GM12864 (cell line): ENCODE results near the gene C22orf39.

ENCODE experiments used
- DNase-seq: peaks from one replicate; pipeline ENCODE4 v3.0.0-alpha.2; 2011; ENCODE audit warnings: low read depth
- H3K4me3 ChIP-seq: 2 replicates; pipeline ENCODE4 v1.5.1; 2011; ENCODE audit warnings: mild to moderate bottlenecking, low read depth, low read length, control low read depth
- TF ChIP-seq, protein P1 (sequence below): IDR thresholded peaks from 2 replicates; pipeline ENCODE4 v1.5.1; 2011; ENCODE audit warnings: low read depth, mild to moderate bottlenecking, moderate library complexity, low read length, control low read depth, inconsistent platforms; ENCODE audit errors: missing control alignments

C22orf39 gene

DNA sequence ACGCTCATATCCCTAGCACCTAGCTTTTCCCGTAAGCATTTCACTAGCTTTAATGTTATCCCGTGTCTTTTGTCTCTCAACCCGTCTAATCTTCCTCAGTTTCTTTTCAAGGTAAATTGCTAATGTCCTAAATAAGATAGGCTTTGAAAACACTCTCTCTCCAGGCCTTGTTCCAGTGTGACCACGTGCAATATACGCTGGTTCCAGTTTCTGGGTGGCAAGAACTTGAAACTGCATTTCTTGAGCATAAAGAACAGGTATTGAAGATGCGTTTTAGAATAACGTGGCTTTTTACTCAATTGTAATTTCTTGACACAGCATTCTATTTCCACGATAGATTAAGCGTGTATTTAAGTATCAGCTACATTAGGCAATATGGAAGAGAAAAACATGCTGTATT, 33.3 kb upstream of the C22orf39 start:
- no peak for DNase-seq
- TF ChIP-seq, protein P1, sequence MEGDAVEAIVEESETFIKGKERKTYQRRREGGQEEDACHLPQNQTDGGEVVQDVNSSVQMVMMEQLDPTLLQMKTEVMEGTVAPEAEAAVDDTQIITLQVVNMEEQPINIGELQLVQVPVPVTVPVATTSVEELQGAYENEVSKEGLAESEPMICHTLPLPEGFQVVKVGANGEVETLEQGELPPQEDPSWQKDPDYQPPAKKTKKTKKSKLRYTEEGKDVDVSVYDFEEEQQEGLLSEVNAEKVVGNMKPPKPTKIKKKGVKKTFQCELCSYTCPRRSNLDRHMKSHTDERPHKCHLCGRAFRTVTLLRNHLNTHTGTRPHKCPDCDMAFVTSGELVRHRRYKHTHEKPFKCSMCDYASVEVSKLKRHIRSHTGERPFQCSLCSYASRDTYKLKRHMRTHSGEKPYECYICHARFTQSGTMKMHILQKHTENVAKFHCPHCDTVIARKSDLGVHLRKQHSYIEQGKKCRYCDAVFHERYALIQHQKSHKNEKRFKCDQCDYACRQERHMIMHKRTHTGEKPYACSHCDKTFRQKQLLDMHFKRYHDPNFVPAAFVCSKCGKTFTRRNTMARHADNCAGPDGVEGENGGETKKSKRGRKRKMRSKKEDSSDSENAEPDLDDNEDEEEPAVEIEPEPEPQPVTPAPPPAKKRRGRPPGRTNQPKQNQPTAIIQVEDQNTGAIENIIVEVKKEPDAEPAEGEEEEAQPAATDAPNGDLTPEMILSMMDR, result no peak
- peak overlapping the region; percentile 97 for H3K4me3 ChIP-seq

DNA sequence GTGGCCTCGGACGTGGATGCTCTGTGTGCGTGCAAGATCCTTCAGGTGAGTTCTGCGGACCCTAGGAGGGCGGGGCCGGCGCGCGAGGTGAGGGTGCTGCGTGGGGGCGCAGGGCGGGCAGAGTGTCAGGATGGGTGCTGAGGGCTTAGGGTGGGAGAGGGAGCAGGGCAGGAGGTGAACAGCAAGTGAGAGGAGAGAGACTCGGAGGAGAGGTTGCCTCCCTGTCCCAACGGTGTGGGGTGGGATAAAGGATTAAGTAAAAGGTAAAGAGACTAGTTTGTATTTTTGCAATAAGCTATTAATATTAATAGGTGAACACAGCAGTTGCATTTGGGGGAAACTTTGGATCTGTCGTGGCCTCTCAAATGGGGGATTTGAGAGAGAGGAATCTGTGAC, 32.7 kb upstream of the C22orf39 start:
- H3K4me3 ChIP-seq, result peak overlapping the region; percentile 97
- TF ChIP-seq, protein P1, result no peak
- no peak for DNase-seq

DNA sequence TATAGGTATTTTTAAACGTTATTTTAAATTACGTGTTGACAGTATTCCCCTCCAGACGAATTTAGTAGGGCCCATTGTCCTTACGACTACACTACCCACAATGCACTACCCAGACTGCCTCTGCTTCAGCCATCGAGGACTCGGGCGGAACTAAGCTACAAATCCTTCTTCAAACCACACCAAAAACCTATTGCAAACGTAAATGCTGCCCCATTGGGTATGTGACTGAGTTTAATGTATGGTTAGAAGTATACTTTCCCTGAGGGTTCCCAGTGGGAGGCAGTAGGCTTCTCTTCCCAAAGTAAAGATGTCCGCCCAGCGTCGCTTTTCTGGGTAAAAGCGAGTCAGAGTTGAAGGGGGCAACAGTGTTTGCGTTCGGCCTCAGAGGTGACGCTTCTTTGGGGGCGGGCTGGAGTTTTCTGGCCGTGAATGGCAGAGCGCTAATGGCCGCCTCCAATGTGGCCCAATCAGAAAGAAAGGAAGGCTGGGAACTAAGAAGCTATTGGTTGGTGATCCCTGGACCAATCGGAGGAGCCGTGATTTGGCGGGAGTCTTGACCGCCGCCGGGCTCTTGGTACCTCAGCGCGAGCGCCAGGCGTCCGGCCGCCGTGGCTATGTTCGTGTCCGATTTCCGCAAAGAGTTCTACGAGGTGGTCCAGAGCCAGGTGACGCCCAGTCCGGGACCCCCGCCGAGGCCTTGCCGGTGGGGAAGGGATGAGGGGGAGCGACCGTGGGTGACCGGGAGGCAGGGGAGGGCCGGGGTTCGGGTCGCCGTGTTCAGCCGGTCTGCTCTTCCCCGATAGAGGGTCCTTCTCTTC, 32.1 kb upstream of the C22orf39 start, which contains the start of gene CDC45:
Gene CDC45, plus strand, starts transcription at position 566 of the 818 bp plus-strand sequence. Its CDS starts 49 bp downstream, at position 615.
- DNase-seq, result peak; percentile 96
- TF ChIP-seq, protein P1, result no peak
- peak within 1 kb of the TSS; percentile 97 for H3K4me3 ChIP-seq

DNA sequence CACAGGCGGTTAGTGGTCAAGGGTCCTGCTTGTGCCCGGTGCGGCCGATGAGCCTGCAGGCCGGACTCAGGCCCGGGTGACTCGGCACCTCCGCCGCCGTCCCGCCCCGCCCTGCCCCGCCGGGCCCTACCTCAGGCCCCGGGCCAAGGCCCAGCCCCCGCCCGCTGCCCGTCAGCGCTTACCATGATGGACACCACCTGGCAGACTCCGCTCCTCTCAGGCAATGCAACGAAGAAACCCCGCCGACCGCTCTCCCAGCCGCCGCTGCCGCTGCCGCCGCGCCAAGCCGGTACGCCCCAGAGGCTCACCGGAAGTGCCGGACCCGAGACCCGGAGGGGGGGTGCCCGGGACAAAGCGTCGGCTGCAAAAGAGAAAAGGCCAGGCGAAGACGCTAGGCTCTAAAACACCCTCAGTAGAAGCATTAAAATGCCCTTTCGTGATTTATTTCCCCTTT, 31.4 kb upstream of the C22orf39 start, which contains the start of gene UFD1:
Gene UFD1, minus strand, starts transcription at position 293 of the 454 bp plus-strand sequence. Its CDS starts 108 bp downstream, at position 185.
- TF ChIP-seq, protein P1, result no peak

DNA sequence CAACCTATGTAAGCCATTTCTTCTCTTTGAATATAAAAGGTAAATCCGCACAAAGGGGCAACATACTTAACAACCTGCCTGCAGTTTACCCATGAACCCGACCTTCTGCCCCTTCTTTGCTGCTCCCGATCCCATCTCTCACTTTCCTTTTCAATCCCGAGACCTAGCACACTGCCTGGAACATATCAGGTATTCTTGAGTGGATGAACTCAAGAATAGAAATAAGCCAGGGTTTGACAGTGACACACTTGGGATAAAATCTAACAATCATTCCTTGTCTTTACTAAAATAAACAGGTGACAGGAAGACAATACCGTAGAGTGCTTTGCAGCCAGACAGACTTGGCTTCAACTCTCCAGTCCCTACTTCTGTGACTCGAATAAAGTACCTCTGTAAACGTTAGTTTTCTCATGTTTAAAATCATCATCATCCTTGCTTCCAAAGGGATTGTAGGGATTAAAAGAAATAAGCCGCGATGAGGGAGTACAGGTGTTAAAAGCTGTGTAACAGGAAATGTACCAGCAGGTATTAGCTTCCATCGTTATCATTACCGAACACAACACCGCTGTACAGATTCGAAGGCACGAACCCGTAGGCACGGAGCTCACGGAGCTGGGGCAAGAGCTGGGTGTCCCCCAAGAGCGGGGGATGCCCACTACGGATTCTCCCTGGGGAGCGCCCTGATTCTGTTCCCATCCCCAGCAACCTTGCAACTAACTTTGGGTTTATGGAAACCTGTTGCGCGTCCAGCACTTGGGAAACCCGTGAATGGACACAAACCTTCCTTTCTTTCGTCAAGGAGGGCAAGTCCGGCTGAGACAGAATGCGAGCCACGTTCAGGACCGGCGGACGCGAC, 30.8 kb upstream of the C22orf39 start:
- no peak for DNase-seq
- peak overlapping the region; percentile 97 for H3K4me3 ChIP-seq
- TF ChIP-seq, protein P1, result no peak

More for the DNA sequence above, 31.4 kb upstream of the C22orf39 start, which contains the start of gene UFD1:
- DNase-seq, result peak; percentile 25
- H3K4me3 ChIP-seq, result peak within 1 kb of the TSS; percentile 97

DNA sequence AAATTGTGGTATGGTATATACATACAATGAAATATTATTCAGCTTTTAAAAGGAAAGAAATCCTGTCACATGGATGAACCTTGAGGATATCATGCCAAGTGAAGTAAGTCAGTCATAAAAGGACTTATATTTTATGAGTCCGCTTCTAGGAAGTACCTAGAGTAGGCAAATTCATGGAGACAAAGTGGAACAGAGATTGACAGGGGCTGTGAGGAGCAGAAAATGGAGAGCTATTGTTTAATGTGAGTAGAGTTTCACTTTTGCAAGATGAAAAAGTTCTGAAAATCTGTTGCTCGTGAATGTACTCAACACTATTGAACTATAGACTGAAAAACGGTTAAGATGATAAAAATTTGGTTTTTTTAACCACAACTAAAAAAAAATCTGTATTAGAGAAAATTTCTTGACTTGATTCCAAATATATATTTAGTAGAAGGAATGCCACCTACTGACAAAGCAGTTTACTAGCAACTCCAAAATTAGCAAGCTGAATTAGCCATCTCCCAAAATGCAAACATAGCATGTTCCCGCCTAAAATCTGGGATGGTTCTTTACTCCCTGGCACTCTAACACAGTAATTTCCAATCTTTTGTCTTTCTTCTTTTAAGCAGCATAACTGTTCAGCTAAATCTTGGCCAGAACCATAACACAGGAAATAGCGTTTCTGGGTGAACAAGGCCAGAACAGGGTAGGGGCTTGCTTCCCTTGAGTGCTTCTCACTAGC, 30.0 kb upstream of the C22orf39 start:
- H3K4me3 ChIP-seq, result peak overlapping the region; percentile 97
- TF ChIP-seq, protein P1, result no peak
- DNase-seq, result no peak
